ENCODE results near the gene ARID5A.

Gene ARID5A

DNA sequence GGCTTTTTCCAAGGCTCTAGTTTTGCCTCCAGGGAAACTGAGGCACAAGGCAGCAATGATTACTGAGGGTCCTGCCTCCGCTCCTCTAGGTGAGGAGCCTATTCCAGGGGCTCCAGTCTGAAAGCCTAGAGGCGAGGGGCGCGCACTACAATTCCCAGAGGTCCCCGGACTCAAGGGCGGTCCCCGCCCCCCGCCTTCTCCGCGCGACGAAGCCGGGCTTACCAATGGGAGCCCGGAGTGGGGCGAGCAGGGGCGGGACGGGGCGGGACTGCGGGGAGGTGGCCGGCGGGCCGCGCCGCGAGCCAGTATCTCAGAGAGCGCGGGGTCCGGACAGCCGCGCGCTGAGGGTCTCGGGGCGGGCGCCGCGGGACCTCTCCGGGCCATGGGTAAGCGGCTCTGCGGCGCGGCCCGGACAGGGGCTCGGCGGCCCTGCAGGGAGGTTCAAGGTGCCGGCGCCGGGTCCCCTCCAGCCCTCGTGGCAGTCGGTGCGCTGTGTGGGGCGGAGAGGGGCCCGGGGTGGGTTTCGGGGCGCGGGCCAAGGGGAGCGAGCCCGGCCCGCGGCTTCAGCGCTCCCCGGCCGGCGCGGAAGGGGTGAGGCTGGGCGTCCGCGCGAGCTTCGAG is at the start of gene ARID5A:
TSS of gene ARID5A (plus strand) at position 308 of the 621 bp plus-strand sequence. CDS start at position 383, 75 bp downstream.
- CTCF ChIA-PET = interaction anchor here (0.6 to 2.8 kb wide), 3 partner anchors 13 to 18 kb away, joined by 3 to 13 read pairs (median 6); no protein-coding TSS in a partner anchor

GRCh38 chr2:96489261-96489660 is 47.3 kb upstream of the ARID5A start:
- ChIA-PET CTCF (no interaction called here), POLR2A (no interaction called here)
- DNase-seq (ENCODE audit: extremely low spot score) = no peak
- TF ChIP-seq SP1 (IDR thresholded peaks at IDR 0.05) (no peak), FOXK2 (IDR thresholded peaks at IDR 0.05) (no peak), CTBP1 (IDR thresholded peaks at IDR 0.05; ENCODE audit: borderline replicate concordance) (no peak), FOXA1 (IDR thresholded peaks at IDR 0.05) (no peak), ZNF384 (IDR thresholded peaks at IDR 0.05) (no peak), SUZ12 (IDR thresholded peaks at IDR 0.05) (no peak), TARDBP (IDR thresholded peaks at IDR 0.05) (no peak), ARNT (IDR thresholded peaks at IDR 0.05) (no peak)

More for the DNA sequence above, at the start of gene ARID5A:
- POLR2A ChIA-PET = interaction anchor here (0.7 kb wide), 1 partner anchor 10 kb away, joined by 3 read pairs; no protein-coding TSS in a partner anchor
- peak; percentile 90 for DNase-seq (ENCODE audit: extremely low spot score)
- TF ChIP-seq LEF1 (IDR thresholded peaks at IDR 0.05; ENCODE audit: borderline replicate concordance) (no peak), PKNOX1 (IDR thresholded peaks at IDR 0.05) (no peak), BHLHE40 (IDR thresholded peaks at IDR 0.05; ENCODE audit: borderline replicate concordance) (no peak), SP1 (IDR thresholded peaks at IDR 0.05) (peak; percentile 67), FOXK2 (IDR thresholded peaks at IDR 0.05) (no peak), ARNT (IDR thresholded peaks at IDR 0.05) (no peak)

DNA sequence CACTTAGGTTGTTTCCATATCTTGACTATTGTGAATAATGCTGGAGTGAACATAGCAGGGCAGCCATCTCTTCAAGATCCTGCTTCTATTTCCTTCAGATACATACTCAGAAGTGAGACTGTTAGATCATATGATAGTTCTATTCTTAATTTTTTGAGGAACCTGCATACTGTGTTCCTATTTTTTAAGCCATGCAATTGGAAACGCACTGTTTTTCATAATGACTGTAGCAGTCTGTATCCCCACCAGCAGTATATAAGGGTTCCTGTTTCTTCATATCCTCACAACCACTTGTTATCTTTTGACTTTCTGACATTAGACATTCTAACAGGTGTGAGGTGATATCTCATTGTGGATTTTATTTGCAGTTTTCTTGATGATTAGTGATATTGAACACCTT is 46.9 kb upstream of the ARID5A start:
- DNase-seq (ENCODE audit: extremely low spot score) = no peak
- CTCF ChIA-PET = no interaction called here
- TF ChIP-seq CTBP1 (IDR thresholded peaks at IDR 0.05; ENCODE audit: borderline replicate concordance) = no peak
- TF ChIP-seq ARNT (IDR thresholded peaks at IDR 0.05) = no peak
- no peak for TF ChIP-seq PKNOX1 (IDR thresholded peaks at IDR 0.05)
- TF ChIP-seq LEF1 (IDR thresholded peaks at IDR 0.05; ENCODE audit: borderline replicate concordance) = no peak
- no peak for TF ChIP-seq TARDBP (IDR thresholded peaks at IDR 0.05)
- TF ChIP-seq HDGF (IDR thresholded peaks at IDR 0.05; ENCODE audit: borderline replicate concordance) = no peak
- TF ChIP-seq SUZ12 (IDR thresholded peaks at IDR 0.05) = no peak
- TF ChIP-seq ELF4 (IDR thresholded peaks at IDR 0.05) = no peak
- TF ChIP-seq FOXM1 (IDR thresholded peaks at IDR 0.05; ENCODE audit: borderline replicate concordance) = no peak
- POLR2A ChIA-PET = no interaction called here

- no peak for DNase-seq (ENCODE audit: extremely low spot score)
- TF ChIP-seq SUZ12 (IDR thresholded peaks at IDR 0.05) (no peak), FOXM1 (IDR thresholded peaks at IDR 0.05; ENCODE audit: borderline replicate concordance) (no peak), ZNF384 (IDR thresholded peaks at IDR 0.05) (no peak), FOXA1 (IDR thresholded peaks at IDR 0.05) (no peak), CTBP1 (IDR thresholded peaks at IDR 0.05; ENCODE audit: borderline replicate concordance) (no peak), NFRKB (IDR thresholded peaks at IDR 0.05) (no peak), ELF4 (IDR thresholded peaks at IDR 0.05) (no peak), PKNOX1 (IDR thresholded peaks at IDR 0.05) (no peak), BHLHE40 (IDR thresholded peaks at IDR 0.05; ENCODE audit: borderline replicate concordance) (no peak), FOXK2 (IDR thresholded peaks at IDR 0.05) (no peak), HDGF (IDR thresholded peaks at IDR 0.05; ENCODE audit: borderline replicate concordance) (no peak), LEF1 (IDR thresholded peaks at IDR 0.05; ENCODE audit: borderline replicate concordance) (no peak), TARDBP (IDR thresholded peaks at IDR 0.05) (no peak), ARNT (IDR thresholded peaks at IDR 0.05) (no peak), L3MBTL2 (conservative IDR thresholded peaks at IDR 0.05) (no peak), SP1 (IDR thresholded peaks at IDR 0.05) (no peak)
- ChIA-PET CTCF (interaction anchor here (0.8 kb wide), 1 partner anchor 23 kb away, joined by 3 read pairs; no protein-coding TSS in a partner anchor), POLR2A (no interaction called here)
Observed at GRCh38 chr2:96491860-96492497, 44.6 kb upstream of the ARID5A start.

DNA sequence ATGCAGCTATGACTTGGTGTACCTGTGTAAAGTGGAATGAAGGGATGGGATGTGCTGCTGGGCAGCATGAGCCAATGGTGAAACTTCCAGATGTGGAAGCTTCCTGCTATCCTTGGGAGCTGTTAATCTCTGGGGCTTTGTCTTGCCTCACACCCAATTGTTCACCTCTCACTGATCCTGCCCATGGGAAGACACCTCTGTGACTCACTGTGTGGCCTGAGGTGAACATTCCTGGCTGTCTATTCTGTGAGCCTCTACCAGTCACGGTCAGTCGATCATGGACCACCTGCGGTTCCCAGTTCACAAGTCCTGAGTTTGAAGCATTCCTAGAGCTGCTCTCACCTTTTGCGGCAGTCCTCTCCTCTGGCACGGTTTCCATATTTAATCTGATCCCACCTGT is 43.5 kb upstream of the ARID5A start:
- ChIA-PET CTCF (interaction anchor here (0.6 to 1.0 kb wide), 2 partner anchors 14 to 16 kb away, joined by 3 read pairs; no protein-coding TSS in a partner anchor), POLR2A (no interaction called here)
- TF ChIP-seq HDGF (IDR thresholded peaks at IDR 0.05; ENCODE audit: borderline replicate concordance) = no peak
- TF ChIP-seq FOXA1 (IDR thresholded peaks at IDR 0.05) = no peak
- no peak for TF ChIP-seq L3MBTL2 (conservative IDR thresholded peaks at IDR 0.05)
- TF ChIP-seq FOXK2 (IDR thresholded peaks at IDR 0.05) = no peak
- no peak for TF ChIP-seq ARNT (IDR thresholded peaks at IDR 0.05)
- TF ChIP-seq SP1 (IDR thresholded peaks at IDR 0.05) = no peak
- TF ChIP-seq ZNF384 (IDR thresholded peaks at IDR 0.05) = no peak
- TF ChIP-seq PKNOX1 (IDR thresholded peaks at IDR 0.05) = no peak
- TF ChIP-seq NFRKB (IDR thresholded peaks at IDR 0.05) = no peak
- TF ChIP-seq ELF4 (IDR thresholded peaks at IDR 0.05) = no peak
- DNase-seq (ENCODE audit: extremely low spot score) = no peak

All from HEK293T (cell line).